Neural crest cell (in vitro differentiated cells): ENCODE data around the gene CCDC85C. TPM values are rescaled to one million over a fixed set of nuclear protein-coding genes. Genes with fewer than 3 reads are reported as not detected.

ENCODE experiments used
- DNase-seq: peaks from one replicate; pipeline ENCODE4 v3.0.0; 2021; ENCODE audit warnings: low read depth, mixed read lengths, low spot score
- H3K27ac Mint-ChIP-seq: one replicate; pipeline ENCODE4 v1.8.0; 2021; ENCODE audit warnings: mild to moderate bottlenecking, mixed read lengths; ENCODE audit not compliant: unreplicated experiment
- H3K27me3 Mint-ChIP-seq: 2 replicates; pipeline ENCODE4 v1.8.0; 2021; ENCODE audit warnings: low read depth, mild to moderate bottlenecking, mixed read lengths
- H3K36me3 Mint-ChIP-seq: 2 replicates; pipeline ENCODE4 v1.8.0; 2021; ENCODE audit warnings: low read depth, mild to moderate bottlenecking, mixed read lengths
- H3K4me1 Mint-ChIP-seq: 2 replicates; pipeline ENCODE4 v1.8.0; 2021; ENCODE audit warnings: mixed read lengths
- H3K4me3 Mint-ChIP-seq: one replicate; pipeline ENCODE4 v1.8.0; 2021; ENCODE audit warnings: mild to moderate bottlenecking, mixed read lengths
- H3K9me3 Mint-ChIP-seq: 2 replicates; pipeline ENCODE4 v1.8.0; 2021; ENCODE audit warnings: mixed read lengths
- total RNA-seq: library from RNA; stranded (reverse); gene quantifications from 2 replicates; pipeline ENCODE4 v1.2.1, GENCODE V29; 2021
- TF ChIP-seq, protein P1 (sequence below): fragments of 200-600 bp; sonication (generic); conservative IDR thresholded peaks from 2 replicates; pipeline ENCODE4 v1.5.0; 2021; ENCODE audit warnings: antibody characterized with exemption, mild to moderate bottlenecking

The CCDC85C gene
- total RNA-seq, 1 donor from 2014 or later = 31.4 TPM

- H3K27me3 Mint-ChIP-seq = peaks cover 22% of the 10 kb centered on the region
- DNase-seq = no peak
- TF ChIP-seq, protein P1, sequence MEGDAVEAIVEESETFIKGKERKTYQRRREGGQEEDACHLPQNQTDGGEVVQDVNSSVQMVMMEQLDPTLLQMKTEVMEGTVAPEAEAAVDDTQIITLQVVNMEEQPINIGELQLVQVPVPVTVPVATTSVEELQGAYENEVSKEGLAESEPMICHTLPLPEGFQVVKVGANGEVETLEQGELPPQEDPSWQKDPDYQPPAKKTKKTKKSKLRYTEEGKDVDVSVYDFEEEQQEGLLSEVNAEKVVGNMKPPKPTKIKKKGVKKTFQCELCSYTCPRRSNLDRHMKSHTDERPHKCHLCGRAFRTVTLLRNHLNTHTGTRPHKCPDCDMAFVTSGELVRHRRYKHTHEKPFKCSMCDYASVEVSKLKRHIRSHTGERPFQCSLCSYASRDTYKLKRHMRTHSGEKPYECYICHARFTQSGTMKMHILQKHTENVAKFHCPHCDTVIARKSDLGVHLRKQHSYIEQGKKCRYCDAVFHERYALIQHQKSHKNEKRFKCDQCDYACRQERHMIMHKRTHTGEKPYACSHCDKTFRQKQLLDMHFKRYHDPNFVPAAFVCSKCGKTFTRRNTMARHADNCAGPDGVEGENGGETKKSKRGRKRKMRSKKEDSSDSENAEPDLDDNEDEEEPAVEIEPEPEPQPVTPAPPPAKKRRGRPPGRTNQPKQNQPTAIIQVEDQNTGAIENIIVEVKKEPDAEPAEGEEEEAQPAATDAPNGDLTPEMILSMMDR = no peak
- H3K4me1 Mint-ChIP-seq = peaks cover 52% of the 10 kb centered on the region
- no peak overlapping the region for H3K27ac Mint-ChIP-seq
- no peaks in the 10 kb centered on the region for H3K36me3 Mint-ChIP-seq
- no peak overlapping the region for H3K4me3 Mint-ChIP-seq
- no peaks in the 10 kb centered on the region for H3K9me3 Mint-ChIP-seq
Observed at GRCh38 chr14:99546234-99546879, 57.6 kb downstream of the CCDC85C start.

- no peaks in the 10 kb centered on the region for H3K9me3 Mint-ChIP-seq
- DNase-seq = no peak
- no peak overlapping the region for H3K27ac Mint-ChIP-seq
- peaks cover 22% of the 10 kb centered on the region for H3K27me3 Mint-ChIP-seq
- TF ChIP-seq, protein P1 = no peak
- H3K4me3 Mint-ChIP-seq = no peak overlapping the region
- no peaks in the 10 kb centered on the region for H3K36me3 Mint-ChIP-seq
- peaks cover 50% of the 10 kb centered on the region for H3K4me1 Mint-ChIP-seq
Observed at GRCh38 chr14:99545586-99545985, 58.4 kb downstream of the CCDC85C start.

- Mint-ChIP-seq H3K27me3 (peaks cover 22% of the 10 kb centered on the region), H3K27ac (no peak overlapping the region), H3K36me3 (no peaks in the 10 kb centered on the region), H3K4me1 (peaks cover 46% of the 10 kb centered on the region), H3K4me3 (no peak overlapping the region), H3K9me3 (no peaks in the 10 kb centered on the region)
- TF ChIP-seq, protein P1 = no peak
- no peak for DNase-seq
Observed at GRCh38 chr14:99544991-99545390, 59.0 kb downstream of the CCDC85C start.

DNA sequence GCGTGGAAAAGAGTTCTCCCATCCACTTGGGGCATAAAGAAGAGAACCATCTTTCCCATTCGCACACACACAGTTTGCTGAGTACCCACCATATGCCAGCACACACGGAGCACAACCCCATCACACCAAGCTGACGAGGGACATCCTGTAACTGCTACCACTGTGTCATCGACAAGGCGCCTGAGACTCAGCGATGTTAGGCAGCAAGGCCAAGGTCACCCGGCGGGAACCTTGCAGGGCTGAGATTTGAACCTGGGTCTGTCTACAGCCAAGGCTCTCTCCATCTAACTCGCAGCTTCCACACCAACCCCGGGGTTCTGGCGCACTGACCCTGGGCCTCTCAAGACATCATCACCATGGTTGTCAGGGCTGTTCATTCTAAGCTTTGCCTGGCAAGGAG, 60.0 kb downstream of the CCDC85C start:
- Mint-ChIP-seq H3K9me3 (no peaks in the 10 kb centered on the region), H3K4me1 (peaks cover 40% of the 10 kb centered on the region), H3K4me3 (no peak overlapping the region), H3K36me3 (no peaks in the 10 kb centered on the region), H3K27ac (no peak overlapping the region), H3K27me3 (peaks cover 22% of the 10 kb centered on the region)
- TF ChIP-seq, protein P1 = no peak
- DNase-seq = no peak

DNA sequence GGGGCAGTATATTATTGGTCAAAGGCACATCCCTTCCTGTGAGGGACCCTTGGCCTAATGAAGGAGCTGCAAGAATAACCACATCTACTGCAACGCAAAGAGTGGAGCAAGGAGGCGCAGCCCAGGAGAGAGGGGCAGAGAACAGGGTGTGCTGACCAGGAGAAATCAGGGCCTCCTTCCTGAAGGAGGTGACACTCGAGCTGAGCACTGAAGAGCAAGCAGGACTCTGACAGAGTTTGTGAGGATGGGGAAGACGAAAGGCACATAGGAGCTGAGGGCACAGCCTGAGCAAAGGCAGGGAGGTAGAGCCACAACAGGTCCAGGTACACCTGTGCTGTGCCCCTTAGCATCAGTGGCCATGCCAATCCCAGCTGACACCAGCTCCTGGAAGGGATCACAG, 60.6 kb downstream of the CCDC85C start:
- TF ChIP-seq, protein P1 = no peak
- Mint-ChIP-seq H3K27ac (no peak overlapping the region), H3K4me1 (peaks cover 40% of the 10 kb centered on the region), H3K27me3 (peaks cover 21% of the 10 kb centered on the region), H3K4me3 (no peak overlapping the region), H3K9me3 (no peaks in the 10 kb centered on the region), H3K36me3 (no peaks in the 10 kb centered on the region)
- no peak for DNase-seq
